Activated B cell treated with CpG ODN at 0.5 μM for 24 hours (primary cell): ENCODE data around the gene KIT. TPM values are rescaled to one million over a fixed set of nuclear protein-coding genes. Genes with fewer than 3 reads are reported as not detected.

Experiments
- ATAC-seq: fragments of 200-7000 bp; cut with Tn5 transposase; one replicate; pipeline ENCODE4 v1.10.0; 2021; ENCODE audit warnings: low read depth, mild to moderate bottlenecking, moderate library complexity
- CTCF ChIA-PET: fragments of 350-600 bp; sonication (Branson Sonifier 250); formaldehyde crosslinking; loops from one replicate; lab custom pipeline; 2021; ENCODE audit warnings: antibody characterized with exemption; lab: Charles Lee
- POLR2A ChIA-PET: fragments of 350-600 bp; sonication (Branson Sonifier 250); formaldehyde crosslinking; loops from one replicate; lab custom pipeline; 2021; ENCODE audit warnings: antibody characterized with exemption; lab: Charles Lee
- DNase-seq: peaks from one replicate; pipeline ENCODE4 v3.0.0; 2022
- H3K27ac Mint-ChIP-seq: one replicate; pipeline ENCODE4 v1.8.0; 2020; ENCODE audit warnings: mixed read lengths
- H3K27me3 Mint-ChIP-seq: one replicate; pipeline ENCODE4 v1.8.0; 2021; ENCODE audit warnings: mixed read lengths
- H3K36me3 Mint-ChIP-seq: one replicate; pipeline ENCODE4 v1.8.0; 2021; ENCODE audit warnings: low read depth, mixed read lengths
- H3K4me1 Mint-ChIP-seq: one replicate; pipeline ENCODE4 v1.8.0; 2021; ENCODE audit warnings: mixed read lengths
- H3K4me3 Mint-ChIP-seq: one replicate; pipeline ENCODE4 v1.8.0; 2020; ENCODE audit warnings: mild to moderate bottlenecking, mixed read lengths
- H3K9me3 Mint-ChIP-seq: one replicate; pipeline ENCODE4 v1.8.0; 2020; ENCODE audit warnings: mixed read lengths
- CTCF ChIP-seq: fragments of 200-600 bp; IDR thresholded peaks from one replicate; pipeline ENCODE4 v1.8.0; 2022; ENCODE audit warnings: antibody characterized with exemption, mild to moderate bottlenecking
- intact Hi-C: fragments of 100-400 bp; cut with micrococcal nuclease; formaldehyde crosslinking; loops from one replicate; pipeline ENCODE4 v1.15.1; 2024
- total RNA-seq: library from RNA; stranded (reverse); gene quantifications from 2 replicates; pipeline ENCODE4 v1.2.3, GENCODE V29; 2022

The KIT gene
- total RNA-seq, 1 donor from 2014 or later: not detected

GRCh38 chr4:54643172-54643571 lies 14.6 kb upstream of the KIT start:
- CTCF ChIA-PET: no interaction called here
- intact Hi-C loops: no loop called here
- no peaks in the 10 kb centered on the region for H3K36me3 Mint-ChIP-seq
- H3K4me1 Mint-ChIP-seq: no peaks in the 10 kb centered on the region
- H3K9me3 Mint-ChIP-seq: no peaks in the 10 kb centered on the region
- H3K27me3 Mint-ChIP-seq: peaks cover 4% of the 10 kb centered on the region
- POLR2A ChIA-PET: no interaction called here
- no peak overlapping the region for H3K4me3 Mint-ChIP-seq
- ATAC-seq: no peak
- TF ChIP-seq CTCF: no peak
- DNase-seq: no peak
- no peak overlapping the region for H3K27ac Mint-ChIP-seq

- intact Hi-C loops: no loop called here
- Mint-ChIP-seq H3K4me3 (no peak overlapping the region), H3K27me3 (peaks cover 4% of the 10 kb centered on the region), H3K9me3 (no peaks in the 10 kb centered on the region), H3K27ac (no peak overlapping the region), H3K4me1 (no peaks in the 10 kb centered on the region), H3K36me3 (no peaks in the 10 kb centered on the region)
- TF ChIP-seq CTCF: no peak
- ChIA-PET POLR2A (no interaction called here), CTCF (no interaction called here)
- no peak for ATAC-seq
- DNase-seq: no peak
These were observed 13.6 kb upstream of the KIT start for GRCh38 chr4:54643958-54644751.

DNA sequence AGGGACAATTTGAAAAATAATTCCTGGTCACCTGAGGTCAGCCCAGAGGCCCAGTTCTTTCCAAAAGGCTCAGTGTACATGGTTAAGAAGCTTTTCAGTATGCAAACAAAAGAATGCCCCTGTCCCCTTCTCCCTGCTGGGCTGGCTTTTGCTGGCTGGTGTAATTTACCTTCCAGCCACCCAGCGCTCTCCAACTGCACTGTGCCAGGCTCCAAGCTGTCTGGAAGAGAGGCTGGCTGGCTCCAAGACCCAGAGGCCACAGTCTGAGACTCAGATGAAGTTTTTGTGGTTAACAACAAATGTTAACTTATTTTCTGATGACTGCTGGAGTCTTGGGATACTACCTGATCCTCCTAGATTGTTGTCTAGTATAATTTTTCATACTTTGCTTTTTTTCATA lies 11.9 kb upstream of the KIT start:
- Mint-ChIP-seq H3K4me1 (no peaks in the 10 kb centered on the region), H3K36me3 (no peaks in the 10 kb centered on the region), H3K27me3 (peaks cover 4% of the 10 kb centered on the region), H3K4me3 (no peak overlapping the region), H3K9me3 (no peaks in the 10 kb centered on the region), H3K27ac (no peak overlapping the region)
- DNase-seq (no peak), ATAC-seq (no peak)
- TF ChIP-seq CTCF: no peak
- ChIA-PET POLR2A (no interaction called here), CTCF (no interaction called here)
- intact Hi-C loops: no loop called here

- Mint-ChIP-seq H3K9me3 (no peaks in the 10 kb centered on the region), H3K27me3 (peaks cover 7% of the 10 kb centered on the region), H3K36me3 (no peaks in the 10 kb centered on the region), H3K4me1 (no peaks in the 10 kb centered on the region), H3K27ac (no peak overlapping the region), H3K4me3 (no peak overlapping the region)
- CTCF ChIA-PET: no interaction called here
- intact Hi-C loops: no loop called here
- no peak for DNase-seq
- POLR2A ChIA-PET: no interaction called here
- ATAC-seq: no peak
- TF ChIP-seq CTCF: no peak
These were observed 10.7 kb upstream of the KIT start for GRCh38 chr4:54647070-54647469.

GRCh38 chr4:54651050-54651449 lies 6.7 kb upstream of the KIT start:
- no peak for TF ChIP-seq CTCF
- Mint-ChIP-seq H3K9me3 (no peaks in the 10 kb centered on the region), H3K36me3 (no peaks in the 10 kb centered on the region), H3K27me3 (peaks cover 16% of the 10 kb centered on the region), H3K4me3 (no peak overlapping the region), H3K4me1 (no peaks in the 10 kb centered on the region), H3K27ac (no peak overlapping the region)
- CTCF ChIA-PET: no interaction called here
- intact Hi-C loops: no loop called here
- no peak for DNase-seq
- POLR2A ChIA-PET: no interaction called here
- ATAC-seq: no peak
